GM12878 (cell line): ENCODE measurements around the gene INHBC. TPM values are rescaled to one million over a fixed set of nuclear protein-coding genes. Genes with fewer than 3 reads are reported as not detected.
A peak's percentile ranks its signal among the peaks of the same experiment; 100 is the strongest.

Experiments used
- CHD2 ChIP-seq: IDR thresholded peaks from 2 replicates; pipeline ENCODE4 v1.6.1; 2011; ENCODE audit warnings: low read depth, low read length, improper control_type of control experiment, borderline replicate concordance
- EP300 ChIP-seq, 2 experiments: fragments of 150-350 bp in 1 of 2; IDR thresholded peaks; 2 replicates each; pipeline ENCODE4 v1.6.1; 2011 to 2012; ENCODE audit warnings: low read depth in 2 of 2, low read length in 2 of 2, borderline replicate concordance in 1 of 2, improper control_type of control experiment in 1 of 2, inconsistent platforms in 1 of 2; ENCODE audit not compliant: control insufficient read depth in 1 of 2
- FOS ChIP-seq: IDR thresholded peaks from 3 replicates; pipeline ENCODE4 v1.6.1; 2011; ENCODE audit warnings: borderline replicate concordance; ENCODE audit not compliant: insufficient read length; ENCODE audit errors: extremely low read depth
- HDAC6 ChIP-seq: fragments of 200-600 bp; sonication (generic); IDR thresholded peaks from one replicate; pipeline ENCODE4 v1.8.0; 2017; ENCODE audit warnings: antibody characterized with exemption; ENCODE audit not compliant: unreplicated experiment
- IKZF1 ChIP-seq: fragments of 450-650 bp; conservative IDR thresholded peaks from 2 replicates; pipeline ENCODE4 v1.6.1; 2017; ENCODE audit warnings: antibody characterized with exemption, mild to moderate bottlenecking
- KAT2A ChIP-seq: conservative IDR thresholded peaks from 2 replicates; pipeline ENCODE4 v1.6.1; 2011; ENCODE audit warnings: low read depth, low read length; ENCODE audit not compliant: control insufficient read depth
- MEF2A ChIP-seq: IDR thresholded peaks from 2 replicates; pipeline ENCODE4 v1.6.1; 2011; ENCODE audit warnings: low read depth, mild to moderate bottlenecking, low read length, moderate library complexity; ENCODE audit not compliant: insufficient read depth
- NFYB ChIP-seq: IDR thresholded peaks from 2 replicates; pipeline ENCODE4 v1.6.1; 2011; ENCODE audit warnings: low read depth, mild to moderate bottlenecking, low read length, improper control_type of control experiment, moderate library complexity; ENCODE audit not compliant: insufficient read depth
- NRF1 ChIP-seq: conservative IDR thresholded peaks from 2 replicates; pipeline ENCODE4 v1.6.1; 2011; ENCODE audit warnings: mild to moderate bottlenecking, low read depth, low read length, improper control_type of control experiment
- PAX8 ChIP-seq: fragments of 450-650 bp; IDR thresholded peaks from 2 replicates; pipeline ENCODE4 v1.6.1; 2017; ENCODE audit warnings: mild to moderate bottlenecking, moderate library complexity
- RELA ChIP-seq: fragments of 450-650 bp; IDR thresholded peaks from 2 replicates; pipeline ENCODE4 v1.8.0; 2014; ENCODE audit warnings: borderline replicate concordance; ENCODE audit not compliant: partially characterized antibody
- RUNX3 ChIP-seq: IDR thresholded peaks from 2 replicates; pipeline ENCODE4 v1.6.1; 2012; ENCODE audit warnings: low read length, inconsistent platforms
- TARDBP ChIP-seq: IDR thresholded peaks from 2 replicates; pipeline ENCODE4 v1.6.1; 2016; ENCODE audit warnings: borderline replicate concordance
- TBL1XR1 ChIP-seq: IDR thresholded peaks from 2 replicates; pipeline ENCODE4 v1.6.1; 2012; ENCODE audit warnings: low read depth, low read length, improper control_type of control experiment
- TCF12 ChIP-seq: IDR thresholded peaks from 2 replicates; pipeline ENCODE4 v1.6.1; 2011; ENCODE audit warnings: low read depth, mild to moderate bottlenecking, low read length
- TCF7 ChIP-seq: IDR thresholded peaks from 2 replicates; pipeline ENCODE4 v1.6.1; 2014; ENCODE audit warnings: antibody characterized with exemption, borderline replicate concordance
- USF2 ChIP-seq: IDR thresholded peaks from 2 replicates; pipeline ENCODE4 v1.6.1; 2011; ENCODE audit warnings: low read depth, low read length, improper control_type of control experiment, borderline replicate concordance
- WRNIP1 ChIP-seq: IDR thresholded peaks from 2 replicates; pipeline ENCODE4 v1.6.1; 2011; ENCODE audit warnings: low read depth, low read length, improper control_type of control experiment, borderline replicate concordance
- ZBTB33 ChIP-seq: fragments of 450-650 bp; IDR thresholded peaks from 2 replicates; pipeline ENCODE4 v1.6.1; 2017; ENCODE audit warnings: mild to moderate bottlenecking
- ZNF207 ChIP-seq: fragments of 450-650 bp; IDR thresholded peaks from 2 replicates; pipeline ENCODE4 v1.6.1; 2014; ENCODE audit warnings: antibody characterized with exemption, mild to moderate bottlenecking, borderline replicate concordance
- ZNF217 ChIP-seq: fragments of 450-650 bp; IDR thresholded peaks from 2 replicates; pipeline ENCODE4 v1.6.1; 2017; ENCODE audit warnings: antibody characterized with exemption, mild to moderate bottlenecking
- ZSCAN29 ChIP-seq: fragments of 450-650 bp; IDR thresholded peaks from 2 replicates; pipeline ENCODE4 v1.6.1; 2017; ENCODE audit warnings: mild to moderate bottlenecking, moderate library complexity
- polyA plus RNA-seq, 11 experiments: library from polyadenylated mRNA; depleted of rRNA in 4 of 11; unstranded in 6 of 11; stranded (reverse) in 5 of 11; fragments of >200 nt; fragmentation: Nextera tagmentation in 4 of 11; fragmentation: Illumina TruSeq in 1 of 11; extraction: Ambion mirVana in 4 of 11; extraction: Trizol in 1 of 11; gene quantifications; 1 replicate in 1 of 11; 2 replicates in 10 of 11; pipeline versions ENCODE4 v1.2.1 to v1.2.3, GENCODE V29; 2011 to 2016; ENCODE audit warnings: inconsistent platforms in 2 of 11, missing spikeins in 2 of 11, low read depth in 1 of 11
- total RNA-seq, 4 experiments: library from RNA; depleted of rRNA in 3 of 4; stranded (reverse); fragments of >200 nt in 3 of 4; fragmentation: Illumina TruSeq in 1 of 4; extraction: Trizol in 1 of 4; gene quantifications; 2 replicates each; pipeline versions ENCODE4 v1.2.1 to v1.2.3, GENCODE V29; 2013 to 2021
- TF ChIP-seq, protein P1 (sequence below): fragments of 450-650 bp; IDR thresholded peaks from 2 replicates; pipeline ENCODE4 v1.6.1; 2014; ENCODE audit warnings: mild to moderate bottlenecking
- TF ChIP-seq, protein P2 (sequence below): fragments of 450-650 bp; formaldehyde crosslinking; IDR thresholded peaks from 2 replicates; pipeline ENCODE4 v1.4.0; 2020; ENCODE audit warnings: mild to moderate bottlenecking, moderate library complexity

Gene INHBC
- total and polyA plus RNA-seq, 10 of the 15 experiments (the other 5 are each of a cell fraction or from before 2014, with no cell fraction given): 0.04 to 0.22 (median 0.13) TPM; not detected in 5

- TF ChIP-seq USF2 (no peak), ZNF217 (0 out of 2 replicates have a peak, but pooled peaks have one; percentile 41), ZSCAN29 (peak; percentile 85), NRF1 (no peak), HDAC6 (no peak), TCF12 (no peak), ZBTB33 (no peak), TBL1XR1 (peak; percentile 45; the same call in 1 of the 2 replicates), TARDBP (0 out of 2 replicates have a peak, but pooled peaks have one; percentile 27), FOS (no peak), TCF7 (no peak), WRNIP1 (no peak), MEF2A (no peak), CHD2 (peak; percentile 50), KAT2A (no peak), NFYB (no peak), IKZF1 (peak; percentile 59), RUNX3 (peak; percentile 88), EP300 (IDR thresholded peaks at IDR 0.05; ENCODE audit: borderline replicate concordance in 1 of 2, control insufficient read depth in 1 of 2, low read depth in 2 of 2, low read length in 2 of 2) (no peak), RELA (peak; percentile 49), ZNF207 (no peak), PAX8 (no peak)
- TF ChIP-seq, protein P1, sequence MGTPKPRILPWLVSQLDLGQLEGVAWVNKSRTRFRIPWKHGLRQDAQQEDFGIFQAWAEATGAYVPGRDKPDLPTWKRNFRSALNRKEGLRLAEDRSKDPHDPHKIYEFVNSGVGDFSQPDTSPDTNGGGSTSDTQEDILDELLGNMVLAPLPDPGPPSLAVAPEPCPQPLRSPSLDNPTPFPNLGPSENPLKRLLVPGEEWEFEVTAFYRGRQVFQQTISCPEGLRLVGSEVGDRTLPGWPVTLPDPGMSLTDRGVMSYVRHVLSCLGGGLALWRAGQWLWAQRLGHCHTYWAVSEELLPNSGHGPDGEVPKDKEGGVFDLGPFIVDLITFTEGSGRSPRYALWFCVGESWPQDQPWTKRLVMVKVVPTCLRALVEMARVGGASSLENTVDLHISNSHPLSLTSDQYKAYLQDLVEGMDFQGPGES: no peak
- TF ChIP-seq, protein P2, sequence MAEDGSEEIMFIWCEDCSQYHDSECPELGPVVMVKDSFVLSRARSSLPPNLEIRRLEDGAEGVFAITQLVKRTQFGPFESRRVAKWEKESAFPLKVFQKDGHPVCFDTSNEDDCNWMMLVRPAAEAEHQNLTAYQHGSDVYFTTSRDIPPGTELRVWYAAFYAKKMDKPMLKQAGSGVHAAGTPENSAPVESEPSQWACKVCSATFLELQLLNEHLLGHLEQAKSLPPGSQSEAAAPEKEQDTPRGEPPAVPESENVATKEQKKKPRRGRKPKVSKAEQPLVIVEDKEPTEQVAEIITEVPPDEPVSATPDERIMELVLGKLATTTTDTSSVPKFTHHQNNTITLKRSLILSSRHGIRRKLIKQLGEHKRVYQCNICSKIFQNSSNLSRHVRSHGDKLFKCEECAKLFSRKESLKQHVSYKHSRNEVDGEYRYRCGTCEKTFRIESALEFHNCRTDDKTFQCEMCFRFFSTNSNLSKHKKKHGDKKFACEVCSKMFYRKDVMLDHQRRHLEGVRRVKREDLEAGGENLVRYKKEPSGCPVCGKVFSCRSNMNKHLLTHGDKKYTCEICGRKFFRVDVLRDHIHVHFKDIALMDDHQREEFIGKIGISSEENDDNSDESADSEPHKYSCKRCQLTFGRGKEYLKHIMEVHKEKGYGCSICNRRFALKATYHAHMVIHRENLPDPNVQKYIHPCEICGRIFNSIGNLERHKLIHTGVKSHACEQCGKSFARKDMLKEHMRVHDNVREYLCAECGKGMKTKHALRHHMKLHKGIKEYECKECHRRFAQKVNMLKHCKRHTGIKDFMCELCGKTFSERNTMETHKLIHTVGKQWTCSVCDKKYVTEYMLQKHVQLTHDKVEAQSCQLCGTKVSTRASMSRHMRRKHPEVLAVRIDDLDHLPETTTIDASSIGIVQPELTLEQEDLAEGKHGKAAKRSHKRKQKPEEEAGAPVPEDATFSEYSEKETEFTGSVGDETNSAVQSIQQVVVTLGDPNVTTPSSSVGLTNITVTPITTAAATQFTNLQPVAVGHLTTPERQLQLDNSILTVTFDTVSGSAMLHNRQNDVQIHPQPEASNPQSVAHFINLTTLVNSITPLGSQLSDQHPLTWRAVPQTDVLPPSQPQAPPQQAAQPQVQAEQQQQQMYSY (CRISPR knock-in tag): no peak
These were observed 24.6 kb downstream of the INHBC start (continued) for GRCh38 chr12:57459055-57459749.
